ENCODE measurements around the gene ARL3.

- no peak for TF ChIP-seq CTCF (IDR thresholded peaks at IDR 0.05)
- TF ChIP-seq POLR2A (IDR thresholded peaks at IDR 0.05): no peak
These were observed 36.2 kb downstream of the ARL3 start for GRCh38 chr10:102678068-102678400.

Measured in esophagus squamous epithelium (tissue), 4 donors.